Left lung (tissue), 10 donors: ENCODE results near the gene SP8. TPM values are rescaled to one million over a fixed set of nuclear protein-coding genes. Genes with fewer than 3 reads are reported as not detected.

Experiments used
- ATAC-seq: fragments of 200-7000 bp; cut with Tn5 transposase; one replicate; pipeline ENCODE4 v1.9.1; 2020; ENCODE audit warnings: moderate library complexity
- DNase-seq, 4 donors: peaks; one replicate each; pipeline ENCODE4 v3.0.0-alpha.2; 2013 to 2020
- H3K27ac ChIP-seq, 2 donors: fragments of 200-600 bp; sonication (generic) in 1 of 2; one replicate each; pipeline versions ENCODE4 v1.5.0 to v1.8.0; 2020 to 2021
- H3K27me3 ChIP-seq, 2 donors: fragments of 200-600 bp; sonication (generic) in 1 of 2; one replicate each; pipeline versions ENCODE4 v1.5.0 to v1.8.0; 2020 to 2021
- H3K36me3 ChIP-seq, 2 donors: fragments of 200-600 bp; sonication (generic) in 1 of 2; one replicate each; pipeline versions ENCODE4 v1.5.0 to v1.8.0; 2020 to 2021
- H3K4me1 ChIP-seq, 2 donors: fragments of 200-600 bp; one replicate each; pipeline ENCODE4 v1.8.0; 2021
- H3K4me3 ChIP-seq, 2 donors: fragments of 200-600 bp; sonication (generic) in 1 of 2; one replicate each; pipeline versions ENCODE4 v1.5.0 to v1.8.0; 2020 to 2021; ENCODE audit warnings: mild to moderate bottlenecking in 1 of 2
- H3K9me3 ChIP-seq, 2 donors: fragments of 200-600 bp; sonication (generic) in 1 of 2; one replicate each; pipeline versions ENCODE4 v1.5.0 to v1.8.0; 2020 to 2021
- intact Hi-C, 2 donors: fragments of 100-400 bp; cut with DNase I; formaldehyde crosslinking; loops; one replicate each; pipeline versions ENCODE4 v1.11.2 to v1.14.2; 2022
- polyA plus RNA-seq, 6 donors: library from polyadenylated mRNA; unstranded; fragments of 120-200 nt; gene quantifications; one replicate each; pipeline ENCODE4 v1.2.1, GENCODE V29; 2013; ENCODE audit not compliant: insufficient read length in 6 of 6
- total RNA-seq, 2 donors: library from RNA; stranded (reverse); fragmentation: NEBNext Ultra II Directional; extraction: Animal tissue kit (Norgen Biotek cat#: 25700); gene quantifications; one replicate each; pipeline ENCODE4 v1.2.1, GENCODE V29; 2021
- TF ChIP-seq, protein P1 (sequence below), 2 donors: fragments of 200-600 bp; sonication (generic) in 1 of 2; IDR thresholded peaks; one replicate each; pipeline versions ENCODE4 v1.5.0 to v1.8.0; 2021; ENCODE audit warnings: antibody characterized with exemption in 2 of 2
- donor health status: DM: no; HTN: yes; CAD: no.
- donor health status: DM: no; HTN: no; CAD: no.

The SP8 gene
- total and polyA plus RNA-seq, 8 donors: not detected

DNA sequence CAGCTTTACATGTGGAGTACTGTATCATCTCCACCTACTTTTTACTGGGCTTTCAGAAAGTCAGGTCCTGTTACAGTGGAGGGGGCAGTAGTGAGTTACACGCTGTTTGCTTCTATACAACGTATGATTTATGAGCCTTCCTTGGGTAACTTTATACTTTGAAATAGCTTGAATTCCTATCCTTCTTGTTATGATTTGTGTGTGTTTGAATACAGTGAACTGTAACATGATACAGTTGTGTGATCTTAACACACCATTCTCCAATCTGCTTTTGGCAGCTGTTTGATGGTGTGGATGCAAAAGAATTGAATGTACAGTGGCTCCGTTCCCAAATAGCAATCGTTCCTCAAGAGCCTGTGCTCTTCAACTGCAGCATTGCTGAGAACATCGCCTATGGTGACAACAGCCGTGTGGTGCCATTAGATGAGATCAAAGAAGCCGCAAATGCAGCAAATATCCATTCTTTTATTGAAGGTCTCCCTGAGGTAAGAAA, 41.7 kb downstream of the SP8 start:
- intact Hi-C loops: no loop called here
- Histone ChIP-seq H3K4me1 (no peaks in the 10 kb centered on the region), H3K9me3 (no peaks in the 10 kb centered on the region), H3K4me3 (no peak overlapping the region), H3K27ac (no peak overlapping the region), H3K36me3 (no peaks in the 10 kb centered on the region), H3K27me3 (peaks cover 0 to 6% of the 10 kb centered on the region in 2 donors)
- ATAC-seq: no peak
- DNase-seq: peak in 2 of 4 donors; percentile 9 to 11
- TF ChIP-seq, protein P1, sequence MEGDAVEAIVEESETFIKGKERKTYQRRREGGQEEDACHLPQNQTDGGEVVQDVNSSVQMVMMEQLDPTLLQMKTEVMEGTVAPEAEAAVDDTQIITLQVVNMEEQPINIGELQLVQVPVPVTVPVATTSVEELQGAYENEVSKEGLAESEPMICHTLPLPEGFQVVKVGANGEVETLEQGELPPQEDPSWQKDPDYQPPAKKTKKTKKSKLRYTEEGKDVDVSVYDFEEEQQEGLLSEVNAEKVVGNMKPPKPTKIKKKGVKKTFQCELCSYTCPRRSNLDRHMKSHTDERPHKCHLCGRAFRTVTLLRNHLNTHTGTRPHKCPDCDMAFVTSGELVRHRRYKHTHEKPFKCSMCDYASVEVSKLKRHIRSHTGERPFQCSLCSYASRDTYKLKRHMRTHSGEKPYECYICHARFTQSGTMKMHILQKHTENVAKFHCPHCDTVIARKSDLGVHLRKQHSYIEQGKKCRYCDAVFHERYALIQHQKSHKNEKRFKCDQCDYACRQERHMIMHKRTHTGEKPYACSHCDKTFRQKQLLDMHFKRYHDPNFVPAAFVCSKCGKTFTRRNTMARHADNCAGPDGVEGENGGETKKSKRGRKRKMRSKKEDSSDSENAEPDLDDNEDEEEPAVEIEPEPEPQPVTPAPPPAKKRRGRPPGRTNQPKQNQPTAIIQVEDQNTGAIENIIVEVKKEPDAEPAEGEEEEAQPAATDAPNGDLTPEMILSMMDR (IDR thresholded peaks at IDR 0.05): no peak

DNA sequence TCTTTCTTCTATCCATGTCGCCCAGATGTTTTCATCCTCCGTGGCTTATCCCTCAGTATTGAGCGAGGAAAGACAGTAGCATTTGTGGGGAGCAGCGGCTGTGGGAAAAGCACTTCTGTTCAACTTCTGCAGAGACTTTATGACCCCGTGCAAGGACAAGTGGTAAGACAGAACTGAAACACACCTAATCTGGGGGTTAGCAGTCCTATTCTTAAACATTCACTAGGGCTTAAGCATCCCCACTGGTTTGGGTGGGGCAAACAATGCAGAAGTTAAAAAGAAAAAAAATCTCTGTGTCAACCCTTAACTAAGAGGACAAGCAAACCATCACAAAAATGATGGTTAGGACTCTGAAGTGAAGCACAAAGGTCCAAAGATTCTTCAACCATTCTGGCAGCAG, 43.8 kb downstream of the SP8 start:
- H3K27me3 ChIP-seq: peaks cover 0 to 6% of the 10 kb centered on the region in 2 donors
- TF ChIP-seq, protein P1 (IDR thresholded peaks at IDR 0.05): no peak
- intact Hi-C loops: no loop called here
- H3K9me3 ChIP-seq: no peaks in the 10 kb centered on the region
- H3K36me3 ChIP-seq: no peaks in the 10 kb centered on the region
- no peaks in the 10 kb centered on the region for H3K4me1 ChIP-seq
- ATAC-seq (no peak), DNase-seq (no peak)
- no peak overlapping the region for H3K4me3 ChIP-seq
- no peak overlapping the region for H3K27ac ChIP-seq

DNA sequence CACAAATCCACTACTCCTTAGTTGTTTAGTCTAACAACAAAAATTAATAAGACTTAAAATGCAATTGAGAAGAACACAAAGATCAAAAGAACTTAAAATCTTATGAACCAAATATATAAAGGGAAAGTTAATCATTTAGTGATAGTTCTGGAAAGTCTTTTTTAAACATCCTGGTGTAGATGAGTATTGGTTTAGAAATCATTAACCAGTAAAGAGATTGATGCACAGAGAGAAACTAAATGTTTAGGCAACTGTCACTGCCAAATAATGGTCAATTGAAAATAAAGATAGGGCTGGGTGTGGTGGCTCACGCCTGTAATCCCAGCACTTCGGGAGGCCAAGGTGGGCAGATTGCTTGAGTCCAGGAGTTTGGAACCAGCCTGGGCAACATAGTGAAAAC, 44.9 kb downstream of the SP8 start:
- ATAC-seq: no peak
- TF ChIP-seq, protein P1 (IDR thresholded peaks at IDR 0.05): no peak

DNA sequence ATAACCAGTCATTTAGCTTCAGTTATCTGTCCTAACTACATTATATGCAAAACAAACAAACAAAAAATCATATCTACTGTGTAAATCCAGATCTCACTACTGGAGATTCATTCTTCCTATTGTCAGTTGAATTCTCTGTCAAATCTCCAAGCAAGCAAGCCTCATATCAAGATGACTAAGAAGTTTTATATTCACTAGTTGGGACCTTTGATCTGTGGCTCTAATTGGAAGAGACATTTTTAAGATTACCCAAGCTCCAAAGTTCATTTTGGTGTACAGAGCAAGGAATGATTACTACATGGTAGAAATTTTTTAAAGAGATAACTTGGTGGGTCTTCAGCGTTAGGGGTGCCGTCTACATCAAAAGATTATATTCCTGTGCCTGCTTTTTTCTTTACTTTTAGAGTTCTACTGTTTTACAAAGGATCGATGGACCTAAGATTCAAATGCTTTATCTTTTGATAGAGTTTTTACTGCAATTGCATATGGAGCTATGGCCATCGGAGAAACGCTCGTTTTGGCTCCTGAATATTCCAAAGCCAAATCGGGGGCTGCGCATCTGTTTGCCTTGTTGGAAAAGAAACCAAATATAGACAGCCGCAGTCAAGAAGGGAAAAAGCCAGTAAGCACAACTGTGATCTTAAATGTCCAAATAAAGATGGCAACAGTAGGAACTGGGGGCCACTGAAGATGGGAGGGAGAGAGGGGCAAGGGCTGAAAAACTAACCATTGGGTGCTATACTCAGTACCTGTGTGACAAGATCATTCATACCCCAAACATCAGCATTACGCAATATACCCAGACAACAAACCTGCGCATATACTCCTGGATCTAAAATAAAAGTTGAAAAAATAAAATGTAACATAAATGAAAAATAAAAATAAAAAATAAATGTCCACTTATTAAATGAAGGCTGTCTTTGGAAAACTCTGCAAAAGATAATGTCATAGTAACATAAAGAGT, 47.9 kb downstream of the SP8 start:
- H3K4me3 ChIP-seq: no peak overlapping the region
- intact Hi-C loops: no loop called here
- TF ChIP-seq, protein P1 (IDR thresholded peaks at IDR 0.05): no peak
- H3K4me1 ChIP-seq: no peaks in the 10 kb centered on the region
- H3K27me3 ChIP-seq: no peaks in the 10 kb centered on the region
- no peak for DNase-seq
- no peaks in the 10 kb centered on the region for H3K36me3 ChIP-seq
- ATAC-seq: no peak
- no peaks in the 10 kb centered on the region for H3K9me3 ChIP-seq
- H3K27ac ChIP-seq: no peak overlapping the region

More for the DNA sequence above, 44.9 kb downstream of the SP8 start:
- Histone ChIP-seq H3K36me3 (no peaks in the 10 kb centered on the region), H3K4me3 (no peak overlapping the region), H3K4me1 (no peaks in the 10 kb centered on the region), H3K9me3 (no peaks in the 10 kb centered on the region), H3K27me3 (peaks cover 0 to 6% of the 10 kb centered on the region in 2 donors), H3K27ac (no peak overlapping the region)
- intact Hi-C loops: no loop called here
- no peak for DNase-seq

DNA sequence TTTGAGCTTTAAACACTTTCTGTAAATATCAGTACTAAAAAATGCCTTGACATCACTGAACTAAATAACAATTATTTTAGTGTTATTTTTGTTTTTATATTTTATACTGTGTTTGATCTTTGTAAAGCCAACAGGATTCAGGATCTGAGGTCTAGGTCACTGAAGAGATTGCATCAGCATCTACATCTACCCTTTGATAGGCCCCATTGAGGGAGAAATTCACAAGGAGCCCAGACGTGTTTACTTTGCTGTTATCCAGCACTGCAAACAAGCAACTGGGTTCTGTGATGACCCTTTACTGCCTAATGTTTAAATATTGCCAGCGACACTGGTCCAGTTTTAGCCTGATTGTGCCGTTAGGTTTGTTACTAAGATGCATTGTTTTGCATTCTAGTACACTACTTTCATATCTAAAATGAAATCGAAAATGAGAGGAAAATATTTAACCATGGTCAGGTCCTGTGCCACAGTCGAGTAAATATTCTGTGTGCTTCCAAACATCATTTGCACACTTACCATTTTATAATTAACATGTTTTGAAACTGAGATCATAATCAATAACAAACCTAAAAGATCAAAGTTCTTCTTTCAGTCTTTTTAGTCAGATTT, 48.7 kb downstream of the SP8 start:
- intact Hi-C loops: no loop called here
- Histone ChIP-seq H3K4me1 (no peaks in the 10 kb centered on the region), H3K27me3 (no peaks in the 10 kb centered on the region), H3K9me3 (no peaks in the 10 kb centered on the region), H3K27ac (no peak overlapping the region), H3K4me3 (no peak overlapping the region), H3K36me3 (no peaks in the 10 kb centered on the region)
- TF ChIP-seq, protein P1 (IDR thresholded peaks at IDR 0.05): no peak
- DNase-seq (no peak), ATAC-seq (peak; percentile 69)
